IPS-15b (cell line): Measurements from ENCODE around the gene PRSS33.

Experiments
- H3K27me3 ChIP-seq: one replicate; pipeline ENCODE4 v1.6.1; 2013; ENCODE audit warnings: low read length; ENCODE audit not compliant: control insufficient read depth, insufficient read depth
- H3K36me3 ChIP-seq: one replicate; pipeline ENCODE4 v1.6.1; 2013; ENCODE audit warnings: low read length; ENCODE audit not compliant: control insufficient read depth, insufficient read depth
- H3K4me1 ChIP-seq: one replicate; pipeline ENCODE4 v1.6.1; 2013; ENCODE audit warnings: mild to moderate bottlenecking, low read length; ENCODE audit not compliant: control insufficient read depth, insufficient read depth
- H3K4me3 ChIP-seq: one replicate; pipeline ENCODE4 v1.5.1; 2013; ENCODE audit warnings: low read depth, low read length
- H3K9ac ChIP-seq: one replicate; pipeline ENCODE4 v1.6.1; 2013; ENCODE audit warnings: low read depth, mild to moderate bottlenecking, low read length
- H3K9me3 ChIP-seq: one replicate; pipeline ENCODE4 v1.6.1; 2013; ENCODE audit warnings: mild to moderate bottlenecking, low read length; ENCODE audit not compliant: control insufficient read depth, insufficient read depth

The PRSS33 gene, protein sequence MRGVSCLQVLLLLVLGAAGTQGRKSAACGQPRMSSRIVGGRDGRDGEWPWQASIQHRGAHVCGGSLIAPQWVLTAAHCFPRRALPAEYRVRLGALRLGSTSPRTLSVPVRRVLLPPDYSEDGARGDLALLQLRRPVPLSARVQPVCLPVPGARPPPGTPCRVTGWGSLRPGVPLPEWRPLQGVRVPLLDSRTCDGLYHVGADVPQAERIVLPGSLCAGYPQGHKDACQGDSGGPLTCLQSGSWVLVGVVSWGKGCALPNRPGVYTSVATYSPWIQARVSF

GRCh38 chr16:2787406-2787805 is at the start of gene PRSS33:
Gene PRSS33 (minus strand): TSS chr16:2787560. CDS start chr16:2786547, 1,013 bp downstream.
- Histone ChIP-seq H3K27me3 (peaks cover 18% of the 10 kb centered on the region), H3K4me3 (no peak within 1 kb of the TSS), H3K9ac (no peak within 1 kb of the TSS)

GRCh38 chr16:2836646-2837508 is 49.5 kb upstream of the PRSS33 start:
- no peaks in the 10 kb centered on the region for H3K27me3 ChIP-seq
- no peak overlapping the region for H3K9ac ChIP-seq
- H3K36me3 ChIP-seq, result no peaks in the 10 kb centered on the region
- no peaks in the 10 kb centered on the region for H3K9me3 ChIP-seq
- peaks cover 6% of the 10 kb centered on the region for H3K4me1 ChIP-seq
- H3K4me3 ChIP-seq, result no peak overlapping the region

More at GRCh38 chr16:2787406-2787805, at the start of gene PRSS33:
- Histone ChIP-seq H3K36me3 (no peaks in the 10 kb centered on the region), H3K9me3 (no peaks in the 10 kb centered on the region), H3K4me1 (no peaks in the 10 kb centered on the region)

GRCh38 chr16:2835638-2836493 is 48.5 kb upstream of the PRSS33 start:
- H3K4me3 ChIP-seq, result no peak overlapping the region
- no peaks in the 10 kb centered on the region for H3K36me3 ChIP-seq
- no peak overlapping the region for H3K9ac ChIP-seq
- H3K4me1 ChIP-seq, result peaks cover 6% of the 10 kb centered on the region
- no peaks in the 10 kb centered on the region for H3K27me3 ChIP-seq
- no peaks in the 10 kb centered on the region for H3K9me3 ChIP-seq

- no peaks in the 10 kb centered on the region for H3K9me3 ChIP-seq
- no peaks in the 10 kb centered on the region for H3K36me3 ChIP-seq
Observed at GRCh38 chr16:2834968-2835367, 47.6 kb upstream of the PRSS33 start.

DNA sequence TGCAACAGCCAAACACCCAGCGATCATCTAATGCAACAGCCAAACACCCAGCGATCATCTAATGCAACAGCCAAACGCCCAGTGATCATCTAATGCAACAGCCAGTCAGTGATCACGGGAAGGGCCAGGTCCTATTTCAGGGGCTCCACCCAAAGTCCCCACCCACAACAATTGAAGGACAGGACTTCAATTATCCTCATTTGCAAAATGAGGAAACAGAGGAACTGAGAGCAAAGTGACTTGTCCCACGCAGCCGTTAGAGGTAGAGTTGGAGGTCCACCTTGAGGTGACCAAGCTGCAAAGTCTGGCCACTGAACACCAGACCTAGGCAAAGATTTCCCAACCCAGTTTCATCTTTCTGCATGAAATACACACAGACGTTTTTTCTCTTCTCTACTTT is 46.4 kb upstream of the PRSS33 start:
- Histone ChIP-seq H3K9ac (no peak overlapping the region), H3K4me3 (no peak overlapping the region), H3K27me3 (no peaks in the 10 kb centered on the region), H3K36me3 (no peaks in the 10 kb centered on the region), H3K4me1 (peaks cover 6% of the 10 kb centered on the region), H3K9me3 (no peaks in the 10 kb centered on the region)

More at GRCh38 chr16:2834968-2835367, 47.6 kb upstream of the PRSS33 start:
- Histone ChIP-seq H3K27me3 (no peaks in the 10 kb centered on the region), H3K4me1 (peaks cover 6% of the 10 kb centered on the region), H3K4me3 (no peak overlapping the region), H3K9ac (no peak overlapping the region)

DNA sequence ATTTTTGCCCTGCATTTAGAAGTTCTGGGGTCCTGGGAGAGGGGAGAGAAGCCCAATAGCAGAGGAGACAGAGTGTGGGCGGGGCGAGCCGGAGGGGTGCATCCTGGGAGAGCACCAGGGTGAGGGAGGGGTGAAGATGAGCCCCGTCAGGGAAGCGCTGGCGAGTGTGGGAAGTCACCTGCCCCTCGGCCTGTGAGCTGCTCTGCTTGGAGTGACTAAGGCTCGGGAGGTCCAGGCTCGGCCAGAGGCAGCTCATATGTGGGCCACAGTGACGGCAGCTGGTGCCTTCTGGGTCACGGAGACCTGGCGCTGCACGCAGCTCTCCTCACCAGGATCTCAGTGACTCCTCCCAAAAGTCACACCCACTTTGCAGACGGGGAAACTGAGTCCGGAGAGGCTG is 43.8 kb upstream of the PRSS33 start:
- Histone ChIP-seq H3K36me3 (no peaks in the 10 kb centered on the region), H3K9me3 (no peaks in the 10 kb centered on the region), H3K4me3 (no peak overlapping the region), H3K4me1 (peaks cover 6% of the 10 kb centered on the region), H3K9ac (no peak overlapping the region), H3K27me3 (no peaks in the 10 kb centered on the region)

DNA sequence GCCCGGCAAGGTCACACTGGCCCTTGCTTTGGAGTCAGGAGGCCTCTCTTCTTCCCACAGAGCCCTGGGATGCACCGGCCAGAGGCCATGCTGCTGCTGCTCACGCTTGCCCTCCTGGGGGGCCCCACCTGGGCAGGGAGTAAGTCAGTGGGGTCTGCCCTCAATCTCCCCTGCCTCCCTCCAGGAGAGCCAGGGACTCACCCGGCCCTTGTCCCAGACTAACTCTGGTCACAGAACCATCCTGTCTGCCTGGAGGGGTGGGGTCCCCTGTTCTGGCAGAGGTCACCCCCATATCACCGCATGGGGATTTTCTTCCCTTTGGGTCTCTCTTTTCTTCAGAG is 43.0 kb upstream of the PRSS33 start:
- no peaks in the 10 kb centered on the region for H3K9me3 ChIP-seq
- H3K9ac ChIP-seq, result no peak overlapping the region
- no peaks in the 10 kb centered on the region for H3K27me3 ChIP-seq
- H3K4me3 ChIP-seq, result no peak overlapping the region
- H3K36me3 ChIP-seq, result no peaks in the 10 kb centered on the region
- no peaks in the 10 kb centered on the region for H3K4me1 ChIP-seq

DNA sequence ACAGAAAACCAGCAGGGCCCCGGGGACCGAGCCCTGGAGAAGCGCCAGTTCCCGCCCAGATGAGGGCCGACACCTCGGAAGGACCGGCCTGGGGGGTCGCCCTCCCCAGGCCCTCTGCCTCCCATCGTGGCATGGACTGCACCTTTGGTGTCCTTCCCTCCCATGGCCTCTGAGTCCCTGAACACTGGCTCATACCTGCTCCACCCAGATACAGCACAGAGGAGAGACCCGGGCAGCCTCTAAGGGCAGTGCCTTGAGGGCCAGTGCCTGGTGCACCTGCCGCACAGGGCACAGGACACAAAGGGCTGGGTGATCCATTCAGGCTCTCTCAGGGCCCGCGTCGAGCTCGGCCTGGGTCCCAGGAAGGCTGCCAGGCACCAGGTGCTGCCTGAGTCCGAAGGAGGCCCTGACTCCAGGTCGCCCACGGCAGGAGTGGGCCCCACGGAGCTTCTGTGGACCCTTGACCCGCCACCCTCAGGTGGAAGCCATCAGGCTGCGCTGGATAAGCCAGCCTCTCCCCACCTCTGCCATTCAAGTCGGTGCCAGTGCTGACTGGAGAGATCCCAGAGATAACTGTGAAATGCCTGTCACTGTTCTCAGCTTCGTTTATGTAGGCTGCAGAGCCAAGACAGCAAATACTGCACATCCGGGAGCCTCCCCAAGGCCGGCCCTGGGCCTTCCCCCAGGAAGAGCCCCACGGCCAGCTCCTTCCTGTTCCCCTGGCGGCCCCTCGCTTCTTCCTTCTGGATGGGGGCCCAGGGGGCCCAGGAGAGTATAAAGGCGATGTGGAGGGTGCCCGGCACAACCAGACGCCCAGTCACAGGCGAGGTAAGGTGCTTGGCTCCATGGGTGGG is 42.4 kb upstream of the PRSS33 start, which contains the start of gene ZG16B:
Gene ZG16B (plus strand): TSS at position 803 of the 854 bp plus-strand sequence. CDS start 139 bp downstream, outside the sequence.
- H3K36me3 ChIP-seq, result no peaks in the 10 kb centered on the region
- no peaks in the 10 kb centered on the region for H3K27me3 ChIP-seq
- no peaks in the 10 kb centered on the region for H3K4me1 ChIP-seq
- H3K4me3 ChIP-seq, result no peak within 1 kb of the TSS
- H3K9me3 ChIP-seq, result no peaks in the 10 kb centered on the region
- H3K9ac ChIP-seq, result no peak within 1 kb of the TSS

DNA sequence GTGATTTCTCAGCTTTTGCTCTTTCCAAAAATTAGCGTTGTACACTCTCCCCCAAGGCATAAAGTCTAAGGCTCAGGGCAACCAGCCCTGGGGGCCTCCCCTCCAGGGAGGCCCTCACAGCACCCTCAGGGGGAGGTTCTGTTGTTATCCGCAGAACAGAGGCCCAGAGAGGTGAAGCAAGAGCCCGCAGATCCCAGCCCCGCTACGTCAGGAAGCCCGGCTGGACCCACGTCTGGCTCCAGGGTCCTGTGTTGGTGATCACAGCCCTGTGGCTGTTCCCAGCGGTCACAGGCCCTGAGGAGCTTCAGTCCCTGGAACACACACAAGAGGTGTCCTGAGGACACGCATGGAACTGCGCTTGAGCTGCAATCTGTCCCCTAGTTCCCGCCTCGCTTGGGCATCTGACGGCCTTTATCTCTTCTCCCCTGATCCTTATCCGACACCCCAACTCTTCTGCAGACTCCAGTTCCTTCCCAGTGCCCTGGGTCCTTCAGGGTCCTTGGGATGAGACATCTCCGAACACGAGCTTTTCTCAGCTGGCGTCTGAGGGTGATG is 41.6 kb upstream of the PRSS33 start:
- no peaks in the 10 kb centered on the region for H3K27me3 ChIP-seq
- H3K36me3 ChIP-seq, result no peaks in the 10 kb centered on the region
- H3K4me1 ChIP-seq, result no peaks in the 10 kb centered on the region
- no peak overlapping the region for H3K4me3 ChIP-seq
- H3K9ac ChIP-seq, result no peak overlapping the region
- H3K9me3 ChIP-seq, result no peaks in the 10 kb centered on the region

GRCh38 chr16:2828521-2828840 is 41.1 kb upstream of the PRSS33 start:
- Histone ChIP-seq H3K9ac (no peak overlapping the region), H3K36me3 (no peaks in the 10 kb centered on the region), H3K4me1 (no peaks in the 10 kb centered on the region), H3K4me3 (no peak overlapping the region), H3K27me3 (no peaks in the 10 kb centered on the region), H3K9me3 (no peaks in the 10 kb centered on the region)
